ENCODE data around the gene COL4A2.

GRCh38 chr13:110440946-110441731 lies 134.1 kb downstream of the COL4A2 start:
- TF ChIP-seq, protein P1, sequence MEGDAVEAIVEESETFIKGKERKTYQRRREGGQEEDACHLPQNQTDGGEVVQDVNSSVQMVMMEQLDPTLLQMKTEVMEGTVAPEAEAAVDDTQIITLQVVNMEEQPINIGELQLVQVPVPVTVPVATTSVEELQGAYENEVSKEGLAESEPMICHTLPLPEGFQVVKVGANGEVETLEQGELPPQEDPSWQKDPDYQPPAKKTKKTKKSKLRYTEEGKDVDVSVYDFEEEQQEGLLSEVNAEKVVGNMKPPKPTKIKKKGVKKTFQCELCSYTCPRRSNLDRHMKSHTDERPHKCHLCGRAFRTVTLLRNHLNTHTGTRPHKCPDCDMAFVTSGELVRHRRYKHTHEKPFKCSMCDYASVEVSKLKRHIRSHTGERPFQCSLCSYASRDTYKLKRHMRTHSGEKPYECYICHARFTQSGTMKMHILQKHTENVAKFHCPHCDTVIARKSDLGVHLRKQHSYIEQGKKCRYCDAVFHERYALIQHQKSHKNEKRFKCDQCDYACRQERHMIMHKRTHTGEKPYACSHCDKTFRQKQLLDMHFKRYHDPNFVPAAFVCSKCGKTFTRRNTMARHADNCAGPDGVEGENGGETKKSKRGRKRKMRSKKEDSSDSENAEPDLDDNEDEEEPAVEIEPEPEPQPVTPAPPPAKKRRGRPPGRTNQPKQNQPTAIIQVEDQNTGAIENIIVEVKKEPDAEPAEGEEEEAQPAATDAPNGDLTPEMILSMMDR (IDR thresholded peaks at IDR 0.05) = no peak
- no peak for TF ChIP-seq EZH2 (IDR thresholded peaks at IDR 0.05; ENCODE audit: borderline replicate concordance, insufficient read depth, low read depth, low read length, poor library complexity, severe bottlenecking)

All from B cell (primary cell).